SK-N-MC (cell line): Measurements from ENCODE around the gene PLEKHA7.

Experiments used
- EZH2 ChIP-seq: fragments of 200-600 bp; sonication (generic); IDR thresholded peaks from one replicate; pipeline ENCODE4 v1.6.1; 2017; ENCODE audit warnings: antibody characterized with exemption
- POLR2AphosphoS5 ChIP-seq: IDR thresholded peaks from 2 replicates; pipeline ENCODE4 v1.6.1; 2012; ENCODE audit warnings: mild to moderate bottlenecking, low read depth, low read length, borderline replicate concordance

DNA sequence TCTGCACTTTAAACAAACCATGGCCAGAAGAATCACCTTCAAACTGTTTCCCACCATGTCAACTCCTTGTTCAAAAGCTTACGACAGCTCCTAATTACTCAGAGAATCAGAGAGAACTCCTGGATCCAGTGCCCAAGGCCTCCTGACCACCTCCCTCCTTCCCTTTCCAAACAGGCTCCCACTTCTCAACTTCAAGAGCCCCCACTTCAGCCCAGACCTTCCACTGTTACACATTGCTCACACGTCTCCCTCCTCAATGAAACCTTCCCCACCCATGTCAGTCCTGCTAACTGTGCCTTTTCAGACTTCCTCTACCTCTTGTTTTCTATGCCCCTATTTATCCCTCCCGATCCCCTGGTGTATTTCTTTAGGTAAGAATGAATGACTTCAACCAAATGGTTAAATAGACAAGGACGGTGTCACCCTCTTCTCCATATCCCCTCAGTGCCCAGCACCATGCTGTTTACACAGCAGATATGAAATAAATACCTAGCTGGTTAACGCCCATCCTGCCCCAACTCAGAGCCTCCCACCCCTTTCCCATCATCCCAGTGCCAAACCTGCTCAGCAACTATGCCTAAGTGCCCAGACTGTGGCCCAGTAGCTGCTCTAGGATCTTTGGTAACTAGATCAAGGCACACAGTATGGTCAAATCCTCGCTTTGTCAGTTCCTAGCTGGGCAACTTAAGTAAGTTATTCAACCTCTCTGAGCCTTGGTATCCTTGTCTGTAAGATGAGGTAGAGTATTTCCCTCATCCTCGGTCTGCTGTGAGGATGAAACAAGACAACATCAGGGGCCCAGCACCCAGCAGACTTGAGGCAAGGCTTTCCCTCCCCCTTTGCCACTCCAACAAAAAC, 36.8 kb downstream of the PLEKHA7 start:
- TF ChIP-seq POLR2AphosphoS5: no peak
- no peak for TF ChIP-seq EZH2
